ENCODE results near the gene KCNQ1. TPM values are rescaled to one million over a fixed set of nuclear protein-coding genes. Genes with fewer than 3 reads are reported as not detected.

Gene KCNQ1
- total and polyA plus RNA-seq, 2 donors: 6.3 to 9.1 TPM

- H3K36me3 ChIP-seq (ENCODE audit: insufficient read depth): no peaks in the 10 kb centered on the region
- no peak for DNase-seq (ENCODE audit: extremely low spot score)
- WGBS: 75% methylated on average over 8 of the region's 8 CpGs
Measured at GRCh38 chr11:2518983-2519340, 74.2 kb downstream of the KCNQ1 start.

GRCh38 chr11:2519517-2519861 lies 74.7 kb downstream of the KCNQ1 start:
- DNase-seq (ENCODE audit: extremely low spot score): no peak
- H3K27ac ChIP-seq (ENCODE audit: low read depth): no peak overlapping the region
- H3K4me1 ChIP-seq (ENCODE audit: insufficient read depth): no peaks in the 10 kb centered on the region
- H3K4me3 ChIP-seq (ENCODE audit: low read depth, low read length): no peak overlapping the region
- no peaks in the 10 kb centered on the region for H3K36me3 ChIP-seq (ENCODE audit: insufficient read depth)
- 81% methylated on average over 2 of the region's 2 CpGs for WGBS

More at GRCh38 chr11:2518983-2519340, 74.2 kb downstream of the KCNQ1 start:
- Histone ChIP-seq H3K27ac (ENCODE audit: low read depth) (no peak overlapping the region), H3K4me1 (ENCODE audit: insufficient read depth) (no peaks in the 10 kb centered on the region), H3K4me3 (ENCODE audit: low read depth, low read length) (no peak overlapping the region)

GRCh38 chr11:2519862-2520735 lies 75.3 kb downstream of the KCNQ1 start:
- H3K4me3 ChIP-seq (ENCODE audit: low read depth, low read length): no peak overlapping the region
- H3K4me1 ChIP-seq (ENCODE audit: insufficient read depth): no peaks in the 10 kb centered on the region
- WGBS: 80% methylated on average over 24 of the region's 24 CpGs
- no peaks in the 10 kb centered on the region for H3K36me3 ChIP-seq (ENCODE audit: insufficient read depth)
- DNase-seq (ENCODE audit: extremely low spot score): no peak
- H3K27ac ChIP-seq (ENCODE audit: low read depth): no peak overlapping the region

- no peak overlapping the region for H3K27ac ChIP-seq (ENCODE audit: low read depth)
- no peak for DNase-seq (ENCODE audit: extremely low spot score)
- no peaks in the 10 kb centered on the region for H3K4me1 ChIP-seq (ENCODE audit: insufficient read depth)
- 89% methylated on average over 7 of the region's 7 CpGs for WGBS
- H3K36me3 ChIP-seq (ENCODE audit: insufficient read depth): no peaks in the 10 kb centered on the region
- H3K4me3 ChIP-seq (ENCODE audit: low read depth, low read length): no peak overlapping the region
Measured at GRCh38 chr11:2520736-2521035, 75.9 kb downstream of the KCNQ1 start.

- Histone ChIP-seq H3K4me3 (ENCODE audit: low read depth, low read length) (no peak overlapping the region), H3K36me3 (ENCODE audit: insufficient read depth) (no peaks in the 10 kb centered on the region), H3K27ac (ENCODE audit: low read depth) (no peak overlapping the region), H3K4me1 (ENCODE audit: insufficient read depth) (no peaks in the 10 kb centered on the region)
- 87% methylated on average over 26 of the region's 26 CpGs for WGBS
- DNase-seq (ENCODE audit: extremely low spot score): no peak
Measured at GRCh38 chr11:2521081-2521732, 76.4 kb downstream of the KCNQ1 start.

GRCh38 chr11:2521733-2522630 lies 77.2 kb downstream of the KCNQ1 start:
- no peak for DNase-seq (ENCODE audit: extremely low spot score)
- H3K4me1 ChIP-seq (ENCODE audit: insufficient read depth): no peaks in the 10 kb centered on the region
- H3K4me3 ChIP-seq (ENCODE audit: low read depth, low read length): no peak overlapping the region
- no peak overlapping the region for H3K27ac ChIP-seq (ENCODE audit: low read depth)
- 84% methylated on average over 35 of the region's 35 CpGs for WGBS
- no peaks in the 10 kb centered on the region for H3K36me3 ChIP-seq (ENCODE audit: insufficient read depth)

- Histone ChIP-seq H3K36me3 (ENCODE audit: insufficient read depth) (no peaks in the 10 kb centered on the region), H3K27ac (ENCODE audit: low read depth) (no peak overlapping the region), H3K4me3 (ENCODE audit: low read depth, low read length) (no peak overlapping the region), H3K4me1 (ENCODE audit: insufficient read depth) (no peaks in the 10 kb centered on the region)
- no peak for DNase-seq (ENCODE audit: extremely low spot score)
- 82% methylated on average over 17 of the region's 17 CpGs for WGBS
Measured at GRCh38 chr11:2522631-2523255, 77.9 kb downstream of the KCNQ1 start.

- no peak for DNase-seq (ENCODE audit: extremely low spot score)
- Histone ChIP-seq H3K27ac (ENCODE audit: low read depth) (no peak overlapping the region), H3K4me1 (ENCODE audit: insufficient read depth) (no peaks in the 10 kb centered on the region), H3K36me3 (ENCODE audit: insufficient read depth) (no peaks in the 10 kb centered on the region), H3K4me3 (ENCODE audit: low read depth, low read length) (no peak overlapping the region)
- 86% methylated on average over 18 of the region's 18 CpGs for WGBS
Measured at GRCh38 chr11:2523821-2524391, 79.1 kb downstream of the KCNQ1 start.

GRCh38 chr11:2524446-2525165 lies 79.8 kb downstream of the KCNQ1 start:
- Histone ChIP-seq H3K4me3 (ENCODE audit: low read depth, low read length) (no peak overlapping the region), H3K36me3 (ENCODE audit: insufficient read depth) (no peaks in the 10 kb centered on the region), H3K27ac (ENCODE audit: low read depth) (no peak overlapping the region), H3K4me1 (ENCODE audit: insufficient read depth) (no peaks in the 10 kb centered on the region)
- 65% methylated on average over 15 of the region's 15 CpGs for WGBS
- DNase-seq (ENCODE audit: extremely low spot score): no peak

- Histone ChIP-seq H3K4me1 (ENCODE audit: insufficient read depth) (no peaks in the 10 kb centered on the region), H3K36me3 (ENCODE audit: insufficient read depth) (no peaks in the 10 kb centered on the region), H3K27ac (ENCODE audit: low read depth) (no peak overlapping the region), H3K4me3 (ENCODE audit: low read depth, low read length) (no peak overlapping the region)
- WGBS: 69% methylated on average over 17 of the region's 17 CpGs
- DNase-seq (ENCODE audit: extremely low spot score): no peak
Measured at GRCh38 chr11:2525166-2525861, 80.5 kb downstream of the KCNQ1 start.

GRCh38 chr11:2525941-2526807 lies 81.4 kb downstream of the KCNQ1 start:
- 78% methylated on average over 15 of the region's 15 CpGs for WGBS
- H3K4me1 ChIP-seq (ENCODE audit: insufficient read depth): no peaks in the 10 kb centered on the region
- no peak overlapping the region for H3K4me3 ChIP-seq (ENCODE audit: low read depth, low read length)
- H3K36me3 ChIP-seq (ENCODE audit: insufficient read depth): no peaks in the 10 kb centered on the region
- H3K27ac ChIP-seq (ENCODE audit: low read depth): no peak overlapping the region
- DNase-seq (ENCODE audit: extremely low spot score): no peak

Data from urinary bladder (tissue), 4 donors.